H9 (cell line): ENCODE data around the gene UBASH3A. TPM values are rescaled to one million over a fixed set of nuclear protein-coding genes. Genes with fewer than 3 reads are reported as not detected.

ENCODE experiments used
- DNase-seq: peaks from one replicate; pipeline ENCODE4 v3.0.0-alpha.2; 2017
- H2AFZ ChIP-seq: one replicate; pipeline ENCODE4 v1.6.1; 2013; ENCODE audit warnings: mild to moderate bottlenecking, low read length, control low read depth, moderate library complexity
- H2AK5ac ChIP-seq: 2 replicates; pipeline ENCODE4 v1.6.1; 2013; ENCODE audit warnings: low read length, control low read depth, mixed read lengths; ENCODE audit not compliant: insufficient read length
- H2BK120ac ChIP-seq: one replicate; pipeline ENCODE4 v1.6.1; 2013; ENCODE audit warnings: low read depth, mild to moderate bottlenecking, low read length, control low read depth, inconsistent platforms; ENCODE audit not compliant: poor library complexity, severe bottlenecking
- H2BK12ac ChIP-seq: 2 replicates; pipeline ENCODE4 v1.6.1; 2013; ENCODE audit warnings: low read length, control low read depth, mixed read lengths, low read depth; ENCODE audit not compliant: insufficient read length
- H2BK15ac ChIP-seq: 2 replicates; pipeline ENCODE4 v1.6.1; 2013; ENCODE audit warnings: low read depth, low read length, control low read depth
- H2BK20ac ChIP-seq: one replicate; pipeline ENCODE4 v1.6.1; 2013; ENCODE audit warnings: low read depth, mild to moderate bottlenecking, low read length, control low read depth, inconsistent platforms; ENCODE audit not compliant: poor library complexity, severe bottlenecking
- H2BK5ac ChIP-seq: 2 replicates; pipeline ENCODE4 v1.6.1; 2013; ENCODE audit warnings: low read length, control low read depth, mixed read lengths; ENCODE audit not compliant: insufficient read length
- H3K14ac ChIP-seq: 2 replicates; pipeline ENCODE4 v1.6.1; 2013; ENCODE audit warnings: low read length, control low read depth; ENCODE audit not compliant: insufficient read depth
- H3K18ac ChIP-seq: 2 replicates; pipeline ENCODE4 v1.6.1; 2013; ENCODE audit warnings: low read depth, mild to moderate bottlenecking, mixed read lengths, low read length, control low read depth; ENCODE audit not compliant: insufficient read length
- H3K23ac ChIP-seq: 2 replicates; pipeline ENCODE4 v1.6.1; 2013; ENCODE audit warnings: low read length, control low read depth, mixed read lengths, low read depth; ENCODE audit not compliant: insufficient read length
- H3K23me2 ChIP-seq: 2 replicates; pipeline ENCODE4 v1.6.1; 2013; ENCODE audit warnings: low read depth, mild to moderate bottlenecking, mixed read lengths, low read length, control low read depth; ENCODE audit not compliant: insufficient read length, poor library complexity, severe bottlenecking
- H3K27ac ChIP-seq: 2 replicates; pipeline ENCODE4 v1.5.1; 2013; ENCODE audit warnings: low read length, control low read depth, mixed read lengths, low read depth; ENCODE audit not compliant: insufficient read length
- H3K27me3 ChIP-seq: 2 replicates; pipeline ENCODE4 v1.6.1; 2013; ENCODE audit warnings: low read length, control low read depth, inconsistent platforms; ENCODE audit not compliant: insufficient read depth
- H3K4ac ChIP-seq: 2 replicates; pipeline ENCODE4 v1.6.1; 2013; ENCODE audit warnings: low read depth, mild to moderate bottlenecking, control low read depth, inconsistent platforms, low read length, moderate library complexity
- H3K4me1 ChIP-seq: 2 replicates; pipeline ENCODE4 v1.6.1; 2013; ENCODE audit warnings: low read length, control low read depth, inconsistent platforms; ENCODE audit not compliant: insufficient read depth
- H3K4me2 ChIP-seq: 2 replicates; pipeline ENCODE4 v1.6.1; 2013; ENCODE audit warnings: low read length, control low read depth, mixed read lengths; ENCODE audit not compliant: insufficient read length, insufficient read depth
- H3K56ac ChIP-seq: 2 replicates; pipeline ENCODE4 v1.6.1; 2013; ENCODE audit warnings: low read depth, mild to moderate bottlenecking, mixed read lengths, low read length, control low read depth; ENCODE audit not compliant: insufficient read length
- H3K79me1 ChIP-seq: 2 replicates; pipeline ENCODE4 v1.6.1; 2013; ENCODE audit warnings: low read depth, mild to moderate bottlenecking, moderate library complexity, low read length, control low read depth, inconsistent platforms; ENCODE audit not compliant: insufficient read depth, poor library complexity, severe bottlenecking
- H3K79me2 ChIP-seq: 2 replicates; pipeline ENCODE4 v1.6.1; 2013; ENCODE audit warnings: low read length, control low read depth, inconsistent platforms; ENCODE audit not compliant: insufficient read depth
- H3K9ac ChIP-seq: 2 replicates; pipeline ENCODE4 v1.6.1; 2013; ENCODE audit warnings: low read length, control low read depth, mixed read lengths; ENCODE audit not compliant: insufficient read length; ENCODE audit errors: extremely low read depth
- H3K9me3 ChIP-seq: one replicate; pipeline ENCODE4 v1.6.1; 2013; ENCODE audit warnings: low read depth, low read length, inconsistent platforms; ENCODE audit not compliant: control insufficient read depth
- H3T11ph ChIP-seq: one replicate; pipeline ENCODE4 v1.6.1; 2013; ENCODE audit warnings: mild to moderate bottlenecking, low read length, control low read depth, inconsistent platforms
- H4K20me1 ChIP-seq: one replicate; pipeline ENCODE4 v1.6.1; 2013; ENCODE audit not compliant: control insufficient read depth, insufficient read length, insufficient read depth
- H4K5ac ChIP-seq: 2 replicates; pipeline ENCODE4 v1.6.1; 2013; ENCODE audit warnings: low read depth, mild to moderate bottlenecking, mixed read lengths, low read length, control low read depth; ENCODE audit not compliant: insufficient read length
- H4K8ac ChIP-seq: replicated peaks from 2 replicates; pipeline ENCODE4 v1.6.1; 2013; ENCODE audit warnings: low read length, control low read depth, mixed read lengths, low read depth; ENCODE audit not compliant: insufficient read length
- H4K91ac ChIP-seq: 2 replicates; pipeline ENCODE4 v1.6.1; 2013; ENCODE audit warnings: low read depth, mild to moderate bottlenecking, moderate library complexity, mixed read lengths, low read length, control low read depth; ENCODE audit not compliant: insufficient read length
- H3K27ac Mint-ChIP-seq, 3 experiments: 2 replicates in 2 of 3; 3 replicates in 1 of 3; pipeline ENCODE4 v1.8.0; 2020 to 2021; ENCODE audit warnings: mixed read lengths in 3 of 3, mild to moderate bottlenecking in 1 of 3, moderate library complexity in 1 of 3
- H3K27me3 Mint-ChIP-seq: 2 replicates; pipeline ENCODE4 v1.8.0; 2021; ENCODE audit warnings: low read depth, mild to moderate bottlenecking, moderate library complexity, mixed read lengths
- H3K36me3 Mint-ChIP-seq, 3 experiments: 2 replicates in 2 of 3; 3 replicates in 1 of 3; pipeline ENCODE4 v1.8.0; 2020 to 2021; ENCODE audit warnings: low read depth in 3 of 3, mixed read lengths in 3 of 3; ENCODE audit not compliant: insufficient read depth in 1 of 3
- H3K4me1 Mint-ChIP-seq, 2 experiments: 2 replicates each; pipeline ENCODE4 v1.8.0; 2020; ENCODE audit warnings: mixed read lengths in 2 of 2
- H3K4me3 Mint-ChIP-seq, 2 experiments: 2 replicates in 1 of 2; 3 replicates in 1 of 2; pipeline ENCODE4 v1.8.0; 2020 to 2021; ENCODE audit warnings: mild to moderate bottlenecking in 2 of 2, mixed read lengths in 2 of 2, moderate library complexity in 1 of 2
- H3K9me3 Mint-ChIP-seq, 2 experiments: 2 replicates in 1 of 2; 3 replicates in 1 of 2; pipeline ENCODE4 v1.8.0; 2020; ENCODE audit warnings: mild to moderate bottlenecking in 2 of 2, mixed read lengths in 2 of 2, moderate library complexity in 1 of 2
- WGBS: extraction: QIAGEN DNeasy Blood & Tissue Kit; methylation state at CpG from one replicate; pipeline ENCODE4 v1.1.7; 2013; ENCODE audit warnings: missing lambda C conversion rate, low lambda C conversion rate, mixed read lengths; ENCODE audit not compliant: insufficient read length; ENCODE audit errors: extremely low coverage; 5-methylcytosine and 5-hydroxymethylcytosine counted together
- total RNA-seq: library from RNA; stranded (reverse); gene quantifications from 2 replicates; pipeline ENCODE4 v1.2.1, GENCODE V29; 2021
- TF ChIP-seq, protein P1 (sequence below): fragments of 200-600 bp; sonication (generic); conservative IDR thresholded peaks from 3 replicates; pipeline ENCODE4 v1.8.0; 2021; ENCODE audit warnings: antibody characterized with exemption, mild to moderate bottlenecking

Gene UBASH3A
- total RNA-seq, 1 experiment from 2014 or later = not detected

- no peak overlapping the region for H2BK12ac ChIP-seq
- H2AK5ac ChIP-seq = no peak overlapping the region
- Mint-ChIP-seq H3K9me3 (peaks cover 9 to 18% of the 10 kb centered on the region in 2 experiments), H3K36me3 (peaks cover 3 to 5% (median 4%) of the 10 kb centered on the region in 3 experiments; a peak in 5 of 7 replicates), H3K4me3 (no peak overlapping the region), H3K27me3 (peaks cover 2% of the 10 kb centered on the region; the same call in 1 of the 2 replicates), H3K27ac (no peak overlapping the region), H3K4me1 (peaks cover 1 to 3% of the 10 kb centered on the region in 2 experiments; a peak in 2 of 4 replicates)
- no peak overlapping the region for H3K23ac ChIP-seq
- H3T11ph ChIP-seq = no peak overlapping the region
- no peaks in the 10 kb centered on the region for H3K27me3 ChIP-seq
- no peak overlapping the region for H2BK120ac ChIP-seq
- no peak overlapping the region for H3K4ac ChIP-seq
- DNase-seq = no peak
- H3K79me1 ChIP-seq = no peaks in the 10 kb centered on the region
- no peak overlapping the region for H2BK15ac ChIP-seq
- H3K56ac ChIP-seq = no peak overlapping the region
- H2BK5ac ChIP-seq = no peak overlapping the region
- H3K9me3 ChIP-seq = no peaks in the 10 kb centered on the region
- H2AFZ ChIP-seq = no peak overlapping the region
- no peaks in the 10 kb centered on the region for H3K23me2 ChIP-seq
- H3K9ac ChIP-seq = no peak overlapping the region
- no CpG with 5 or more reads among the region's 12 CpGs for WGBS
- no peaks in the 10 kb centered on the region for H3K4me1 ChIP-seq
- H3K27ac ChIP-seq = no peak overlapping the region
- H3K18ac ChIP-seq = no peak overlapping the region
- H2BK20ac ChIP-seq = no peak overlapping the region
- H4K5ac ChIP-seq = no peak overlapping the region
- H4K8ac ChIP-seq = no peak overlapping the region
- H4K20me1 ChIP-seq = no peaks in the 10 kb centered on the region
- H3K4me2 ChIP-seq = no peak overlapping the region
- no peak overlapping the region for H4K91ac ChIP-seq
- TF ChIP-seq, protein P1, sequence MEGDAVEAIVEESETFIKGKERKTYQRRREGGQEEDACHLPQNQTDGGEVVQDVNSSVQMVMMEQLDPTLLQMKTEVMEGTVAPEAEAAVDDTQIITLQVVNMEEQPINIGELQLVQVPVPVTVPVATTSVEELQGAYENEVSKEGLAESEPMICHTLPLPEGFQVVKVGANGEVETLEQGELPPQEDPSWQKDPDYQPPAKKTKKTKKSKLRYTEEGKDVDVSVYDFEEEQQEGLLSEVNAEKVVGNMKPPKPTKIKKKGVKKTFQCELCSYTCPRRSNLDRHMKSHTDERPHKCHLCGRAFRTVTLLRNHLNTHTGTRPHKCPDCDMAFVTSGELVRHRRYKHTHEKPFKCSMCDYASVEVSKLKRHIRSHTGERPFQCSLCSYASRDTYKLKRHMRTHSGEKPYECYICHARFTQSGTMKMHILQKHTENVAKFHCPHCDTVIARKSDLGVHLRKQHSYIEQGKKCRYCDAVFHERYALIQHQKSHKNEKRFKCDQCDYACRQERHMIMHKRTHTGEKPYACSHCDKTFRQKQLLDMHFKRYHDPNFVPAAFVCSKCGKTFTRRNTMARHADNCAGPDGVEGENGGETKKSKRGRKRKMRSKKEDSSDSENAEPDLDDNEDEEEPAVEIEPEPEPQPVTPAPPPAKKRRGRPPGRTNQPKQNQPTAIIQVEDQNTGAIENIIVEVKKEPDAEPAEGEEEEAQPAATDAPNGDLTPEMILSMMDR = no peak
- no peaks in the 10 kb centered on the region for H3K79me2 ChIP-seq
- H3K14ac ChIP-seq = no peak overlapping the region
Measured at GRCh38 chr21:42358261-42358660, 45.4 kb upstream of the UBASH3A start.
